SU-DHL-6 (cell line): Measurements from ENCODE around the gene EME2.

Experiments
- H2AFZ ChIP-seq: fragments of 200-600 bp; sonication (generic); 2 replicates; pipeline ENCODE4 v1.6.1; 2014; ENCODE audit warnings: low read depth, mild to moderate bottlenecking, moderate library complexity, mixed read lengths, antibody characterized with exemption, low read length; ENCODE audit not compliant: severe bottlenecking
- H3F3A ChIP-seq: fragments of 200-600 bp; shearing (Covaris generic); 2 replicates; pipeline ENCODE4 v1.6.0; 2016; ENCODE audit warnings: antibody characterized with exemption, mild to moderate bottlenecking; ENCODE audit not compliant: insufficient read depth
- H3K27ac ChIP-seq: fragments of 200-600 bp; sonication (generic); 2 replicates; pipeline ENCODE4 v1.5.1; 2016; ENCODE audit warnings: low read depth, mild to moderate bottlenecking, low read length, moderate library complexity, mixed read lengths
- H3K27me3 ChIP-seq: fragments of 200-600 bp; sonication (generic), shearing (Covaris generic); 2 replicates; pipeline ENCODE4 v1.6.0; 2014; ENCODE audit warnings: mild to moderate bottlenecking, low read length
- H3K36me3 ChIP-seq: fragments of 200-600 bp; sonication (generic); 2 replicates; pipeline ENCODE4 v1.6.1; 2014; ENCODE audit warnings: mild to moderate bottlenecking, low read length, mixed read lengths
- H3K4me2 ChIP-seq: fragments of 300-600, 200-600 bp; shearing (Covaris generic), sonication (generic); 2 replicates; pipeline ENCODE4 v1.6.0; 2014; ENCODE audit warnings: low read length, low read depth, mild to moderate bottlenecking; ENCODE audit not compliant: poor library complexity, severe bottlenecking
- H3K4me3 ChIP-seq: fragments of 200-600 bp; sonication (generic); 2 replicates; pipeline ENCODE4 v1.5.1; 2014; ENCODE audit warnings: antibody characterized with exemption, low read length, mild to moderate bottlenecking, mixed read lengths; ENCODE audit not compliant: insufficient read depth, poor library complexity, severe bottlenecking
- H3K79me2 ChIP-seq: fragments of 200-600 bp; sonication (generic); 2 replicates; pipeline ENCODE4 v1.6.1; 2014; ENCODE audit warnings: mild to moderate bottlenecking, low read length, moderate library complexity; ENCODE audit not compliant: insufficient read depth
- H3K9ac ChIP-seq: fragments of 200-600 bp; sonication (generic); 2 replicates; pipeline ENCODE4 v1.7.0; 2014; ENCODE audit warnings: mild to moderate bottlenecking, low read length
- H3K9me2 ChIP-seq: fragments of 200-600 bp; sonication (generic); replicated peaks from 2 replicates; pipeline ENCODE4 v1.6.1; 2014; ENCODE audit warnings: low read length; ENCODE audit not compliant: insufficient read depth
- H3K9me3 ChIP-seq: fragments of 200-600 bp; sonication (generic); 2 replicates; pipeline ENCODE4 v1.6.1; 2014; ENCODE audit warnings: low read length, mixed read lengths; ENCODE audit not compliant: insufficient read depth
- H4K20me1 ChIP-seq: fragments of 200-600 bp; sonication (generic); 2 replicates; pipeline ENCODE4 v1.6.1; 2014; ENCODE audit warnings: low read depth, mild to moderate bottlenecking, antibody characterized with exemption, low read length, moderate library complexity, mixed read lengths
- EZH2phosphoT487 ChIP-seq: fragments of 200-600 bp; sonication (generic), shearing (Covaris generic); conservative IDR thresholded peaks from 2 replicates; pipeline ENCODE4 v1.6.1; 2018; ENCODE audit warnings: mild to moderate bottlenecking, antibody characterized with exemption, low read length, moderate library complexity, mixed read lengths
- TF ChIP-seq, protein P1 (sequence below): fragments of 200-600 bp; sonication (generic); IDR thresholded peaks from one replicate; pipeline ENCODE4 v1.5.1; 2017; ENCODE audit warnings: antibody characterized with exemption, mild to moderate bottlenecking, low read length, moderate library complexity; ENCODE audit not compliant: insufficient read depth, poor library complexity, severe bottlenecking

Gene EME2

DNA sequence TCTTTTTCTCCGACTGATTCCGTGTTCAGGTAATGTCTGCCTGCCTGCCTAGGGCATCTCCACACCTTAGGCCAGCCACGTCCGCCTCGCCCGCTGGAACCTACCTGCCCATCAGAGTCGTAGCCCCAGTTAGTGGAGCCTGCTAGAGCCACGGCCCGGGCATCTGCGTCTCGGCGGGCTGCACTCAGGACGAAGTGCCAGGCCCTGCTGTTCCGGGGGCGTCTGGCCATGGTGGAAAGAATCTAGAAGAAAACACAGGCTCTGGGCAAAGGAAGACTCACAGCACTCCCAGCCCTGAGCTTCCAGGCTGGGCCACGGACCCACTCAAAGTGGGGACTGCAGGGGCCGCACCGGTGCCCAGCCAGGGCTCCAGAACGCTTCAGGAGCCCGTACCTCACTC lies 8.6 kb downstream of the EME2 start:
- peaks cover 26% of the 10 kb centered on the region for H3K79me2 ChIP-seq
- peak overlapping the region; percentile 63 for H3K4me2 ChIP-seq
- peak overlapping the region; percentile 70 for H3K9ac ChIP-seq
- H3K27ac ChIP-seq: no peak overlapping the region
- peak overlapping the region; percentile 65 for H3K4me3 ChIP-seq
- no peaks in the 10 kb centered on the region for H3K27me3 ChIP-seq
- no peaks in the 10 kb centered on the region for H3K9me3 ChIP-seq
- no peaks in the 10 kb centered on the region for H3K9me2 ChIP-seq
- H4K20me1 ChIP-seq: no peaks in the 10 kb centered on the region
- TF ChIP-seq, protein P1, sequence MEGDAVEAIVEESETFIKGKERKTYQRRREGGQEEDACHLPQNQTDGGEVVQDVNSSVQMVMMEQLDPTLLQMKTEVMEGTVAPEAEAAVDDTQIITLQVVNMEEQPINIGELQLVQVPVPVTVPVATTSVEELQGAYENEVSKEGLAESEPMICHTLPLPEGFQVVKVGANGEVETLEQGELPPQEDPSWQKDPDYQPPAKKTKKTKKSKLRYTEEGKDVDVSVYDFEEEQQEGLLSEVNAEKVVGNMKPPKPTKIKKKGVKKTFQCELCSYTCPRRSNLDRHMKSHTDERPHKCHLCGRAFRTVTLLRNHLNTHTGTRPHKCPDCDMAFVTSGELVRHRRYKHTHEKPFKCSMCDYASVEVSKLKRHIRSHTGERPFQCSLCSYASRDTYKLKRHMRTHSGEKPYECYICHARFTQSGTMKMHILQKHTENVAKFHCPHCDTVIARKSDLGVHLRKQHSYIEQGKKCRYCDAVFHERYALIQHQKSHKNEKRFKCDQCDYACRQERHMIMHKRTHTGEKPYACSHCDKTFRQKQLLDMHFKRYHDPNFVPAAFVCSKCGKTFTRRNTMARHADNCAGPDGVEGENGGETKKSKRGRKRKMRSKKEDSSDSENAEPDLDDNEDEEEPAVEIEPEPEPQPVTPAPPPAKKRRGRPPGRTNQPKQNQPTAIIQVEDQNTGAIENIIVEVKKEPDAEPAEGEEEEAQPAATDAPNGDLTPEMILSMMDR: no peak
- TF ChIP-seq EZH2phosphoT487: no peak
- H3K36me3 ChIP-seq: no peaks in the 10 kb centered on the region
- H2AFZ ChIP-seq: no peak overlapping the region
- H3F3A ChIP-seq: no peaks in the 10 kb centered on the region

DNA sequence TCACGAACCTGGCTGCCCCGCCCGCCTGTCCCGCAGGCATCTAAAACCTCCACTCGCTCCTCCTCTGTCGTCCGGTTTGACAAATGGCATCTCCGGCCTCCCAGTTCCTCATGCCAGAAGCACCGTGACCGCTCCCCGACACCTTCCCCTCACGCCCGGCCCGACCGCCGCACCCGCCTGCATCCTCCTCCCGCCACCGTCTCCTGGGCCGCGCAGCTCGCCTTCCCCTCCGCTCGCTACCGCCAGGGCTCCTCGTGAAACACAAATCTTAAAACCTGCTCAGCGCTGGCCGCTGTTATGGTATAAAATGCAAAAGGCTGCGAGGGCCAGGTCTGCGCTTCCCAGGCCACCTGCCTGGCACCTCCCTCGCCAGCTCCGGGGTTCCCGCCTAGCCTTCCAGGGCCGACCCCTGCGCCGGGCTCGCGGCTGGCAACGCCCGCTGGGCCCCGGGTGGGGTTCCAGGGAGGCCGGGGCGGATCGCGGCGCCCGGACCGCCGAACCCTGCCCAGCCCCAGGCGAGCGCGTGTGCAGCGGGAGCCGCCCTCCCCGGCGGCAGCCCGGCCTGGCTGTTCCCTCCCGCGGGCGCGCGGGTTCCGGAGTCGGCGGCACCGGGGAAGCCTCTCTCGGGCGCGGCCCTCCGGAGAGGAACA lies 9.3 kb downstream of the EME2 start:
- no peaks in the 10 kb centered on the region for H3F3A ChIP-seq
- no peaks in the 10 kb centered on the region for H3K27me3 ChIP-seq
- H3K36me3 ChIP-seq: no peaks in the 10 kb centered on the region
- no peak for TF ChIP-seq EZH2phosphoT487
- TF ChIP-seq, protein P1: no peak
- no peak overlapping the region for H3K27ac ChIP-seq
- peak overlapping the region; percentile 70 for H3K9ac ChIP-seq
- H3K79me2 ChIP-seq: peaks cover 32% of the 10 kb centered on the region
- no peaks in the 10 kb centered on the region for H4K20me1 ChIP-seq
- H3K9me3 ChIP-seq: no peaks in the 10 kb centered on the region
- H3K4me2 ChIP-seq: peak overlapping the region; percentile 63
- no peaks in the 10 kb centered on the region for H3K9me2 ChIP-seq
- no peak overlapping the region for H2AFZ ChIP-seq
- peak overlapping the region; percentile 65 for H3K4me3 ChIP-seq

DNA sequence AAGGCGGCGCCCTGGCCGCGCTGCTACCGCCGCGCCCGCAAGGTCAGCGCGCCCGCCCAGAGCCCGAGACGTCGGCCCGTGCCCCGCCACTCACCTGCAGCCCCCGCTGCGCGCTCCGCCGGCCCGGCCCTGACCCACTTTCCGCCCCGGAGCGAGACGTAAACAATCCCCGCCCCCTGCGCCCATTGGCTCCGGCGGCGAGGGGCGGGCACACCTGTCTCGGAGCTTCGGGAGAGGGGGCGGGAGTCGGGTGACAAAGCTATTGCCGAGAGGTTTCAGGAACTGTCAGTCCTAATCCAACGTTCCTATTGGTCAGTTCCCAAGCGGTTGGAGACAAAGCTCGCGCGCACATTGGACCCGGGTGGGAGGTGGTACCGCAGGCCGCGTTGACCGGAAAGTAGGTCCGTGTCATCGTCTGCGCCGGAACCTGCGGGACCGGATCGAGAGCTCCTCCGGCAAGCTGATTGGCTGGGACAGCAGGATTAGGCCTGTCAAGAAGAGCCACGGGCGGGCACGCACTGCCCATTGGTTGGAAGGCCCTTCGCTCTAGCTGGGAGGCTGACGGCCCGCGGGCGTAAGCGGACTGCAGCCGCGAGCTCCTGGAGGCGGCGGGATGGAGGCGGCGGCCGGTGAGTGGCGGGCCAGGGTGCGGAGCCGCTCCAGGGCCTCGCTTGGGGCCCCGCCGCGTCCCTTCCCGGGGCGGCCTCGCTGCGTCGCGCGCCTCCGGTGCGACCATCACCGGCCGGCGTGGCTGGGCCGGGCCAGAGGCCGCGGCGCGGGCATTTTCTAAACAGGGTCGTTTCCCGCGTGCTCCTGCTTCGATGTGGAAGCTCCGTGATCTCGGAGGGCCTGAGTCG lies 10.0 kb downstream of the EME2 start, which contains the start of the genes NUBP2 and SPSB3:
NUBP2 (plus strand) TSS at position 553 of the 857 bp plus-strand sequence; CDS start at position 614, 61 bp downstream.
SPSB3 (minus strand) TSS at position 164 of the 857 bp plus-strand sequence. CDS start 1,088 bp downstream, outside the sequence.
- peak within 1 kb of the TSS; percentile 98 for H3K4me2 ChIP-seq
- H3K9ac ChIP-seq: peak within 1 kb of the TSS; percentile 90
- H3K27ac ChIP-seq: no peak within 1 kb of the TSS
- H3K79me2 ChIP-seq: peaks cover 32% of the 10 kb centered on the region
- TF ChIP-seq, protein P1: no peak
- no peak for TF ChIP-seq EZH2phosphoT487
- peak within 1 kb of the TSS; percentile 88 for H3K4me3 ChIP-seq
- no peaks in the 10 kb centered on the region for H3F3A ChIP-seq
- no peaks in the 10 kb centered on the region for H3K36me3 ChIP-seq
- no peaks in the 10 kb centered on the region for H4K20me1 ChIP-seq
- no peaks in the 10 kb centered on the region for H3K9me3 ChIP-seq
- H2AFZ ChIP-seq: peak within 1 kb of the TSS; percentile 18
- no peaks in the 10 kb centered on the region for H3K9me2 ChIP-seq
- H3K27me3 ChIP-seq: no peaks in the 10 kb centered on the region
